Right ventricle myocardium inferior (tissue), 1 donor: ENCODE measurements around the gene STUB1. TPM values are rescaled to one million over a fixed set of nuclear protein-coding genes. Genes with fewer than 3 reads are reported as not detected.

Experiments used
- ATAC-seq: fragments of 200-7000 bp; cut with Tn5 transposase; one replicate; pipeline ENCODE4 v1.9.1; 2020; ENCODE audit warnings: mild to moderate bottlenecking, moderate library complexity
- DNase-seq: peaks from one replicate; pipeline ENCODE4 v3.0.0; 2021; ENCODE audit errors: missing footprints
- intact Hi-C: fragments of 100-400 bp; cut with DNase I; formaldehyde crosslinking; loops from one replicate; pipeline ENCODE4 v1.11.0; 2022
- long read RNA-seq: library from polyadenylated mRNA; unstranded; transcript quantifications from one replicate; pipeline ENCODE4 v2.0.0, GENCODE V29; 2021
- total RNA-seq: library from RNA; stranded (reverse); fragmentation: NEBNext Ultra II Directional; extraction: Animal tissue kit (Norgen Biotek cat#: 25700); gene quantifications from one replicate; pipeline ENCODE4 v1.2.1, GENCODE V29; 2021
- donor health status: DM: no; HTN: yes; CAD: no; lungs with severe emphysema.

Gene STUB1
- 120 TPM for total RNA-seq
- long read RNA-seq, transcript STUB1-201 (7 exons, 1,472 nt): major isoform, 170 of 186 reads
- long read RNA-seq, partial matches to known transcripts: 5 of 186 reads
- long read RNA-seq, other reads (novel, unspliced or antisense): 9 of 186 reads

- ATAC-seq: peak; percentile 77
- intact Hi-C loops: loop anchor here (10.0 kb wide), 1 partner anchor 1655 kb away; no protein-coding TSS in a partner anchor
- peak; percentile 94 for DNase-seq
These were observed at the start of gene STUB1 for GRCh38 chr16:679814-680624. TSS of gene STUB1 (plus strand) at chr16:680410. CDS start at chr16:680526, 116 bp downstream.

- DNase-seq: no peak
- no peak for ATAC-seq
These were observed 49.3 kb upstream of the STUB1 start, which contains the start of gene WFIKKN1 for GRCh38 chr16:630815-631405. TSS of gene WFIKKN1 (plus strand) at chr16:630985. CDS start at chr16:631254, 269 bp downstream.

GRCh38 chr16:631808-632358 is 48.3 kb upstream of the STUB1 start:
- DNase-seq (no peak), ATAC-seq (no peak)
- intact Hi-C loops: no loop called here

More at GRCh38 chr16:630815-631405, 49.3 kb upstream of the STUB1 start, which contains the start of gene WFIKKN1:
- intact Hi-C loops: no loop called here

GRCh38 chr16:632486-633335 is 47.5 kb upstream of the STUB1 start:
- no peak for DNase-seq
- no peak for ATAC-seq
- intact Hi-C loops: no loop called here

GRCh38 chr16:633336-634050 is 46.7 kb upstream of the STUB1 start:
- intact Hi-C loops: no loop called here
- ATAC-seq: no peak
- no peak for DNase-seq

GRCh38 chr16:634051-634670 is 46.0 kb upstream of the STUB1 start:
- DNase-seq (no peak), ATAC-seq (no peak)
- intact Hi-C loops: no loop called here

GRCh38 chr16:634996-635395 is 45.2 kb upstream of the STUB1 start:
- ATAC-seq: no peak
- intact Hi-C loops: no loop called here

GRCh38 chr16:635573-636205 is 44.5 kb upstream of the STUB1 start:
- DNase-seq (no peak), ATAC-seq (no peak)
- intact Hi-C loops: loop anchor here (2.0 kb wide), 1 partner anchor 47 kb away; no protein-coding TSS in a partner anchor

More at GRCh38 chr16:634996-635395, 45.2 kb upstream of the STUB1 start:
- no peak for DNase-seq

GRCh38 chr16:636206-637080 is 43.8 kb upstream of the STUB1 start, which contains the start of gene METTL26:
TSS of gene METTL26 (minus strand) at chr16:636305. CDS start at chr16:636290, 15 bp downstream.
- intact Hi-C loops: loop anchor here (2.0 kb wide), 1 partner anchor 48 kb away; no protein-coding TSS in a partner anchor
- peak; percentile 99 for DNase-seq
- peak; percentile 91 for ATAC-seq

GRCh38 chr16:637081-638018 is 42.9 kb upstream of the STUB1 start:
- peak; percentile 94 for DNase-seq
- ATAC-seq: peak; percentile 82
- intact Hi-C loops: loop anchor here (2.0 kb wide), 1 partner anchor 49 kb away; no protein-coding TSS in a partner anchor

- DNase-seq (no peak), ATAC-seq (no peak)
- intact Hi-C loops: no loop called here
These were observed 42.1 kb upstream of the STUB1 start for GRCh38 chr16:638034-638543.

GRCh38 chr16:638836-639235 is 41.4 kb upstream of the STUB1 start:
- no peak for DNase-seq
- intact Hi-C loops: no loop called here
- no peak for ATAC-seq

GRCh38 chr16:640614-641013 is 39.6 kb upstream of the STUB1 start:
- DNase-seq: no peak
- ATAC-seq: no peak
- intact Hi-C loops: no loop called here

- ATAC-seq: peak; percentile 69
- intact Hi-C loops: no loop called here
These were observed 38.7 kb upstream of the STUB1 start, which contains the start of gene MCRIP2 for GRCh38 chr16:641326-642188. TSS of gene MCRIP2 (plus strand) at chr16:641828. CDS start at chr16:641992, 164 bp downstream.

More at GRCh38 chr16:641326-642188, 38.7 kb upstream of the STUB1 start, which contains the start of gene MCRIP2:
- DNase-seq: peak; percentile 93
